GM12891 (cell line): ENCODE results near the gene TRMT44.
"Not testable (repeated sequence)": the region's sequence is repeated elsewhere in the genome, so short reads cannot be mapped to it uniquely, and the experiment has no call there.

Experiments
- DNase-seq: peaks from one replicate; pipeline ENCODE4 v3.0.0; 2011; ENCODE audit warnings: low spot score; ENCODE audit not compliant: insufficient read length
- FAIRE-seq: peaks from 2 replicates; lab custom pipeline; 2011; peaks lifted over from hg19 to GRCh38; lab: Jason Lieb, UNC
- PAX5 ChIP-seq: IDR thresholded peaks from 2 replicates; pipeline ENCODE4 v1.6.1; 2011; ENCODE audit warnings: low read length, moderate library complexity, mild to moderate bottlenecking; ENCODE audit not compliant: insufficient read depth, severe bottlenecking
- POLR2A ChIP-seq: IDR thresholded peaks from 2 replicates; pipeline ENCODE4 v1.6.1; 2011; ENCODE audit warnings: low read depth, low read length, control low read depth
- POLR2AphosphoS5 ChIP-seq: IDR thresholded peaks from 2 replicates; pipeline ENCODE4 v1.6.1; 2011; ENCODE audit warnings: low read depth, low read length, control low read depth
- POU2F2 ChIP-seq: IDR thresholded peaks from 2 replicates; pipeline ENCODE4 v1.6.1; 2011; ENCODE audit warnings: low read depth, mild to moderate bottlenecking, control low read depth, low read length, moderate library complexity
- SPI1 ChIP-seq: IDR thresholded peaks from 2 replicates; pipeline ENCODE4 v1.6.1; 2011; ENCODE audit warnings: low read depth, low read length, control low read depth
- TAF1 ChIP-seq: IDR thresholded peaks from 2 replicates; pipeline ENCODE4 v1.6.1; 2011; ENCODE audit warnings: low read depth, low read length, control low read depth

Gene TRMT44

DNA sequence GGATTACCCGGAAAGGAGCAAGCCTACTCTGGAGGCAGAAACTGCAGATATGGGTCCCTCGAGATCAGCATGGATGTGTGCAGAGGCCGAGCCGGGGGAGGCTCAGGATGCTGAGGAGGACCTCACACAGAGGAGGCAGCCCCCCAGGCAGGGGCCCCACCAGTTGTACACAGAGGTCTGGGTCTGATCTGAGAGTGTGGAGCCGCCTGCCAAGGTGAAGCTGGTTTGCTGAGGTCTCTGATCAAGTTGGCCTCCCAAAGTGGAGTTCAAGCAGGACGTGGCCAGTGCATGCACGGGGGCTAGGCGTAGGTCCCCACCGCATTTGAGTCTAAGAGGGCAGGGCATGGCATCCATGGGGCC, 35.1 kb upstream of the TRMT44 start:
- DNase-seq (no peak), FAIRE-seq (no peak)
- TF ChIP-seq POLR2AphosphoS5 (no peak), POU2F2 (no peak), POLR2A (no peak), SPI1 (no peak), PAX5 (no peak), TAF1 (no peak)

DNA sequence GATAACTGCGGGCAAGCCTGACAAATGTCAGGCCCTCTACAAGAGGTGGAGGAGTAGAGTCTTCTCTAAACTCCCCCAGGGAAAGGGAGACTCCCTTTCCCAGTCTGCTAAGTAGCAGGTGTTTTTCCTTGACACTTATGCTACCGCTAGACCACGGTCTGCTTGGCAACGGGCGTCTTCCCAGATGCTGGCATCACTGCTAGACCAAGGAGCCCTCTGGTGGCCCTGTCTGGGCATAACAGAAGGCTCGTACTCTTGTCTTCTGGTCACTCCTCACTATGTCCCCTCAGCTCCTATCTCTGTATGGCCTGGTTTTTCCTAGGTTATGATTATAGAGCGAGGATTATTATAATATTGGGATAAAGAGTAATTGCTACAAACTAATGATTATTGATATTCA, 33.7 kb upstream of the TRMT44 start:
- not testable (repeated sequence) for FAIRE-seq, DNase-seq

- no peak for FAIRE-seq
- DNase-seq, result no peak
- TF ChIP-seq SPI1, result no peak
Measured at GRCh38 chr4:8407316-8407715, 33.3 kb upstream of the TRMT44 start.

- no peak for FAIRE-seq
- TF ChIP-seq SPI1 (no peak), POLR2A (no peak), POLR2AphosphoS5 (no peak), PAX5 (no peak), TAF1 (no peak), POU2F2 (no peak)
- no peak for DNase-seq
Measured at GRCh38 chr4:8407756-8408155, 32.8 kb upstream of the TRMT44 start.

GRCh38 chr4:8409264-8410065, 31.1 kb upstream of the TRMT44 start:
- FAIRE-seq (peak; percentile 20), DNase-seq (no peak)
- TF ChIP-seq SPI1, result no peak
- TF ChIP-seq POLR2AphosphoS5, result no peak
- no peak for TF ChIP-seq TAF1
- no peak for TF ChIP-seq POU2F2
- TF ChIP-seq POLR2A, result no peak
- no peak for TF ChIP-seq PAX5

GRCh38 chr4:8410066-8410625, 30.4 kb upstream of the TRMT44 start:
- no peak for TF ChIP-seq SPI1
- no peak for TF ChIP-seq POLR2AphosphoS5
- no peak for TF ChIP-seq PAX5
- TF ChIP-seq TAF1, result no peak
- FAIRE-seq (peak; percentile 75), DNase-seq (no peak)

DNA sequence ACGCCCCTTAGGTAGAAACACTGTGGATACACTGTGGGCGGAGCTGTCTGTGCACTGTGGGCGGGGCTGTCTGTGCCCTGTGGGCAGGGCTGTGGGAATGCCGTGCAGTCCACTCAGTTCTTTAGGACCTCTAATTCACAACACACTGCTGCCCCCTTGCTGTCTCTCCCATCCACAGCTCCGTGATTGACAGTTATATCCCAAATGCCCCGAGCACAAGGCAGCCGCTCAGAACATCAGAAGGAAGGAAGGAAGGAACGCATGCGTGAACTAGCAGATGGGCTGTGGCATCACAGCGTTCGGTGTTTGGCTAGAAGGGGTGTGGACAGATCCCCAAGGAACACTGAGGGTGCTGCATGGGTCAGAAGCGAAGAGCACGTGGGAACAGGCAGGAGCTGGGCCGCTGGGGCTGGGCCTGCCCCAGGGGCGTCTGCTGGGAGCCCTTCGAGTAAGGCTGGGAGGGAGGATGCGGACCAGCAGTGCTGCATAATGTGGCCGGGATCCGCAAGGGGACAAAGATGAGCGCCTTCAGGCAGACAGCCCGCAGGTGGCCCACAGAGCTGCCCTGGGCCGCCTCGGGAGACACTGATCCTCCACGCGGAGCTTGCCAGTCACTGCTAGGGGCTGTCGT, 29.8 kb upstream of the TRMT44 start:
- DNase-seq (no peak), FAIRE-seq (no peak)
- TF ChIP-seq TAF1, result no peak
- no peak for TF ChIP-seq POLR2AphosphoS5
- no peak for TF ChIP-seq SPI1
- no peak for TF ChIP-seq PAX5
- no peak for TF ChIP-seq POLR2A
- TF ChIP-seq POU2F2, result no peak

DNA sequence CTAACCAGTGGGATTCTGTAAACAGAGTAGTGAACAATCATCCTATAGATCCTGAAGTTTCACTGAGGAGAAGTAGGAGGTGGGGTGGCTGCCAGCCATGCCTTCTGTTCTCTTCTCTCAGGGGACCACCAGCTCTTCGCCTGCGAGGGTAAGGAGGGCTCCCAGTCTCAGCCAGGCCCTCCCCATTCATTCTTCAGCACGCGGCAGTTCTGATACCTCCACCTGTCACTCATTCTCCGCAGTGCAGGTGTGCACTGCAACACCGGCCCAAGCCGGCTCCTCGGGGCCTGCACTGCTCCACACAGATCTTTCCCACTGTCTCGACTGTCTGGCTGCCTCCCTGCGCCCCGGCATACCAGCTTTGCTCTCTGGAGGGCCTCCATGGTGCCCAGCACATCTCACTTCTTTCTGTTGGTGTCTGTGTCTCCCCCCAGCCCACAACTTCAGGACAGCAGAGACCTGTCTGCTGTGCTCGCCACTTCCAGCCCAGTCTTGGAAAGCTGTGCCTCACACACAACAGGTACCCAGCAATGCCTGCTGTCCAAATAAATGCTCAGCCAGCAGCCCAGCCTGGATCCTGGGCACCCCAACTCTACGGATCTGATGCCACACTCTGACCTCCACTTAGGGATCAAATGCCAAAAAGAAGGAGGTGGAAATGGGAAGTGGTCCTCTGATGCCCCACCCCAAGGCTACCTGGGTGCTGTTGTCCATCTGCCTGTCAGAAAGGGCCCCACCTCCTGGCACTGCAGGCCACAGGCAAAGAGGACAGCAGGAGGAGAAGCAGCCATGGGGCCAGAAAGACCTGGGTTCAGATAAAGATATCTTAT, 29.0 kb upstream of the TRMT44 start:
- no peak for TF ChIP-seq TAF1
- no peak for TF ChIP-seq SPI1
- no peak for TF ChIP-seq POLR2A
- TF ChIP-seq POLR2AphosphoS5, result no peak
- TF ChIP-seq PAX5, result no peak
- TF ChIP-seq POU2F2, result no peak
- no peak for DNase-seq
- FAIRE-seq, result no peak

GRCh38 chr4:8412288-8412687, 28.3 kb upstream of the TRMT44 start:
- DNase-seq (no peak), FAIRE-seq (no peak)
- TF ChIP-seq POLR2A (no peak), POLR2AphosphoS5 (no peak), TAF1 (no peak), POU2F2 (no peak), PAX5 (no peak), SPI1 (no peak)

DNA sequence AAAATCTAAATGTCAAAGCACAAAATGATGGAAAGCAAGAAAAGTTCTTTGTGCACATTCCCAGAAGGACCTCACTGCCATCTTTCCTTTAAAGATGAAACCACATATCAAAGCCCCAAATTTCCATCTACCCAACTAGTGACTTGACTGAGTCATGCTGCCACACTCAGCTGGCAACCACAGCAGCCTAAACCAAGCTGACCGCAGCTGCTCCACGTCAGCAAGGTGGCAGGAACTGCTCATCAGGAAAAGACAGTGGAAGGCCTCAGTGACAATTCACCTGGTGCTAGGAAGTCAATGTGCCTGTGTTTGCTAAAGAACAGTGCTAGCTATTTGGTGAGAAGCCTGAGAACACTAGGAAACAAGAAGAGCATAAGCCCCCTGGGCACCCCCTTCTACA, 26.2 kb upstream of the TRMT44 start:
- TF ChIP-seq SPI1, result no peak
- no peak for TF ChIP-seq POLR2A
- no peak for TF ChIP-seq POLR2AphosphoS5
- no peak for TF ChIP-seq PAX5
- TF ChIP-seq TAF1, result no peak
- TF ChIP-seq POU2F2, result no peak
- FAIRE-seq, result no peak
- DNase-seq, result no peak
